GM12878 (cell line): ENCODE data around the gene ZSCAN9. TPM values are rescaled to one million over a fixed set of nuclear protein-coding genes. Genes with fewer than 3 reads are reported as not detected.

ENCODE experiments used
- EP300 ChIP-seq, 2 experiments: fragments of 150-350 bp in 1 of 2; IDR thresholded peaks; 2 replicates each; pipeline ENCODE4 v1.6.1; 2011 to 2012; ENCODE audit warnings: low read depth in 2 of 2, low read length in 2 of 2, borderline replicate concordance in 1 of 2, improper control_type of control experiment in 1 of 2, inconsistent platforms in 1 of 2; ENCODE audit not compliant: control insufficient read depth in 1 of 2
- EZH2 ChIP-seq: IDR thresholded peaks from 2 replicates; pipeline ENCODE4 v1.6.1; 2012; ENCODE audit warnings: low read depth, mild to moderate bottlenecking, control low read depth, inconsistent platforms, low read length, borderline replicate concordance; ENCODE audit not compliant: control insufficient read depth
- FOXM1 ChIP-seq: IDR thresholded peaks from 2 replicates; pipeline ENCODE4 v1.6.1; 2012; ENCODE audit warnings: low read depth, mild to moderate bottlenecking, inconsistent platforms, low read length, moderate library complexity
- GABPA ChIP-seq: IDR thresholded peaks from 2 replicates; pipeline ENCODE4 v1.6.1; 2014; ENCODE audit warnings: antibody characterized with exemption, low read depth, mild to moderate bottlenecking, inconsistent platforms
- MEF2B ChIP-seq: fragments of 450-650 bp; IDR thresholded peaks from 2 replicates; pipeline ENCODE4 v1.6.1; 2018; ENCODE audit warnings: mild to moderate bottlenecking, moderate library complexity; ENCODE audit not compliant: partially characterized antibody, poor library complexity, severe bottlenecking
- MTA2 ChIP-seq: fragments of 450-650 bp; IDR thresholded peaks from 2 replicates; pipeline ENCODE4 v1.6.1; 2016; ENCODE audit warnings: low read depth, mild to moderate bottlenecking, moderate library complexity
- polyA plus RNA-seq, 11 experiments: library from polyadenylated mRNA; depleted of rRNA in 4 of 11; unstranded in 6 of 11; stranded (reverse) in 5 of 11; fragments of >200 nt; fragmentation: Nextera tagmentation in 4 of 11; fragmentation: Illumina TruSeq in 1 of 11; extraction: Ambion mirVana in 4 of 11; extraction: Trizol in 1 of 11; gene quantifications; 1 replicate in 1 of 11; 2 replicates in 10 of 11; pipeline versions ENCODE4 v1.2.1 to v1.2.3, GENCODE V29; 2011 to 2016; ENCODE audit warnings: inconsistent platforms in 2 of 11, missing spikeins in 2 of 11, low read depth in 1 of 11
- total RNA-seq, 4 experiments: library from RNA; depleted of rRNA in 3 of 4; stranded (reverse); fragments of >200 nt in 3 of 4; fragmentation: Illumina TruSeq in 1 of 4; extraction: Trizol in 1 of 4; gene quantifications; 2 replicates each; pipeline versions ENCODE4 v1.2.1 to v1.2.3, GENCODE V29; 2013 to 2021
- TF ChIP-seq, protein P1 (sequence below): fragments of 450-650 bp; IDR thresholded peaks from 2 replicates; pipeline ENCODE4 v1.6.1; 2017; ENCODE audit warnings: antibody characterized with exemption, mild to moderate bottlenecking, moderate library complexity
- TF ChIP-seq, protein P2 (sequence below): IDR thresholded peaks from 2 replicates; pipeline ENCODE4 v1.6.1; 2012; ENCODE audit warnings: mild to moderate bottlenecking, low read depth, low read length

ZSCAN9 gene
- total and polyA plus RNA-seq, 10 of the 15 experiments (the other 5 are each of a cell fraction or from before 2014, with no cell fraction given) = 8.1 to 28.7 (median 17.4) TPM

DNA sequence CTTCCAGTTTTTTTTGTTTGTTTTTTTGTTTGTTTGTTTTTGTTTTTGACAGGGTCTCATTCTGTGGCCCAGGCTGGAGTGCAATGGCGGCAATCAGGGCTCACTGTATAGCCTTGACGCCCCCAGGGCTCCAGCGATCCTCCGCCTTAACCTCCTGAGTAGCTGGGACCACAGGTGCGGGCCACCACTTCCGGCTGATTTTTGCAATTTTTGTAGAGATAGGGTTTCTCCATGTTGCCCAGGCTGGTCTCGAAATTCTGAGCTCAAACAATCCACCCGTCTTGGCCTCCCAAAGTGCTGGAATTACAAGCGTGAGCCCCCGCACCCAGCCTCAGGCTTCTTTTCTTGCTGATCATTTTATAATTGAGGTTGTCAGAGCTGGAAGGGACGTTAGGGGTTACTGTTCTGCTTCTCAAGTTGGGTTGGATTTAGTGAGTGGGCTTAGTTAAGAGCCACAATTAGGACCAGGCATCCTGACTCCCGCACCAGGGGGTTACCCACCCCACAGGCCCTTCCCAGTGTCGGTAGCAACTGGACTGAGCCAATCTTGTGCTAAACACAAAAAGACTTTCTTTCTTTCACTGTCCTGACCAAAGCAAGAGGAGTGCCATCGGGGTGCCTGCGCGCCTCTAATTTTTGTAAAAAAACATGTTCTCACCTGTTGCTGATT lies 13.1 kb upstream of the ZSCAN9 start (continued):
- TF ChIP-seq, protein P1, sequence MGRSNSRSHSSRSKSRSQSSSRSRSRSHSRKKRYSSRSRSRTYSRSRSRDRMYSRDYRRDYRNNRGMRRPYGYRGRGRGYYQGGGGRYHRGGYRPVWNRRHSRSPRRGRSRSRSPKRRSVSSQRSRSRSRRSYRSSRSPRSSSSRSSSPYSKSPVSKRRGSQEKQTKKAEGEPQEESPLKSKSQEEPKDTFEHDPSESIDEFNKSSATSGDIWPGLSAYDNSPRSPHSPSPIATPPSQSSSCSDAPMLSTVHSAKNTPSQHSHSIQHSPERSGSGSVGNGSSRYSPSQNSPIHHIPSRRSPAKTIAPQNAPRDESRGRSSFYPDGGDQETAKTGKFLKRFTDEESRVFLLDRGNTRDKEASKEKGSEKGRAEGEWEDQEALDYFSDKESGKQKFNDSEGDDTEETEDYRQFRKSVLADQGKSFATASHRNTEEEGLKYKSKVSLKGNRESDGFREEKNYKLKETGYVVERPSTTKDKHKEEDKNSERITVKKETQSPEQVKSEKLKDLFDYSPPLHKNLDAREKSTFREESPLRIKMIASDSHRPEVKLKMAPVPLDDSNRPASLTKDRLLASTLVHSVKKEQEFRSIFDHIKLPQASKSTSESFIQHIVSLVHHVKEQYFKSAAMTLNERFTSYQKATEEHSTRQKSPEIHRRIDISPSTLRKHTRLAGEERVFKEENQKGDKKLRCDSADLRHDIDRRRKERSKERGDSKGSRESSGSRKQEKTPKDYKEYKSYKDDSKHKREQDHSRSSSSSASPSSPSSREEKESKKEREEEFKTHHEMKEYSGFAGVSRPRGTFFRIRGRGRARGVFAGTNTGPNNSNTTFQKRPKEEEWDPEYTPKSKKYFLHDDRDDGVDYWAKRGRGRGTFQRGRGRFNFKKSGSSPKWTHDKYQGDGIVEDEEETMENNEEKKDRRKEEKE = 0 out of 2 replicates have a peak, but pooled peaks have one; percentile 60
- TF ChIP-seq EP300 (IDR thresholded peaks at IDR 0.05; ENCODE audit: borderline replicate concordance in 1 of 2, control insufficient read depth in 1 of 2, low read depth in 2 of 2, low read length in 2 of 2) (0 out of 4 replicates have a peak, but pooled peaks of 1 of the 2 experiments have one; percentile 20), GABPA (0 out of 2 replicates have a peak, but pooled peaks have one; percentile 15), MEF2B (no peak), EZH2 (no peak), MTA2 (no peak), FOXM1 (no peak)
- TF ChIP-seq, protein P2, sequence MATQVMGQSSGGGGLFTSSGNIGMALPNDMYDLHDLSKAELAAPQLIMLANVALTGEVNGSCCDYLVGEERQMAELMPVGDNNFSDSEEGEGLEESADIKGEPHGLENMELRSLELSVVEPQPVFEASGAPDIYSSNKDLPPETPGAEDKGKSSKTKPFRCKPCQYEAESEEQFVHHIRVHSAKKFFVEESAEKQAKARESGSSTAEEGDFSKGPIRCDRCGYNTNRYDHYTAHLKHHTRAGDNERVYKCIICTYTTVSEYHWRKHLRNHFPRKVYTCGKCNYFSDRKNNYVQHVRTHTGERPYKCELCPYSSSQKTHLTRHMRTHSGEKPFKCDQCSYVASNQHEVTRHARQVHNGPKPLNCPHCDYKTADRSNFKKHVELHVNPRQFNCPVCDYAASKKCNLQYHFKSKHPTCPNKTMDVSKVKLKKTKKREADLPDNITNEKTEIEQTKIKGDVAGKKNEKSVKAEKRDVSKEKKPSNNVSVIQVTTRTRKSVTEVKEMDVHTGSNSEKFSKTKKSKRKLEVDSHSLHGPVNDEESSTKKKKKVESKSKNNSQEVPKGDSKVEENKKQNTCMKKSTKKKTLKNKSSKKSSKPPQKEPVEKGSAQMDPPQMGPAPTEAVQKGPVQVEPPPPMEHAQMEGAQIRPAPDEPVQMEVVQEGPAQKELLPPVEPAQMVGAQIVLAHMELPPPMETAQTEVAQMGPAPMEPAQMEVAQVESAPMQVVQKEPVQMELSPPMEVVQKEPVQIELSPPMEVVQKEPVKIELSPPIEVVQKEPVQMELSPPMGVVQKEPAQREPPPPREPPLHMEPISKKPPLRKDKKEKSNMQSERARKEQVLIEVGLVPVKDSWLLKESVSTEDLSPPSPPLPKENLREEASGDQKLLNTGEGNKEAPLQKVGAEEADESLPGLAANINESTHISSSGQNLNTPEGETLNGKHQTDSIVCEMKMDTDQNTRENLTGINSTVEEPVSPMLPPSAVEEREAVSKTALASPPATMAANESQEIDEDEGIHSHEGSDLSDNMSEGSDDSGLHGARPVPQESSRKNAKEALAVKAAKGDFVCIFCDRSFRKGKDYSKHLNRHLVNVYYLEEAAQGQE = no peak
